ENCODE measurements around the gene VPS13D.

Gene VPS13D

DNA sequence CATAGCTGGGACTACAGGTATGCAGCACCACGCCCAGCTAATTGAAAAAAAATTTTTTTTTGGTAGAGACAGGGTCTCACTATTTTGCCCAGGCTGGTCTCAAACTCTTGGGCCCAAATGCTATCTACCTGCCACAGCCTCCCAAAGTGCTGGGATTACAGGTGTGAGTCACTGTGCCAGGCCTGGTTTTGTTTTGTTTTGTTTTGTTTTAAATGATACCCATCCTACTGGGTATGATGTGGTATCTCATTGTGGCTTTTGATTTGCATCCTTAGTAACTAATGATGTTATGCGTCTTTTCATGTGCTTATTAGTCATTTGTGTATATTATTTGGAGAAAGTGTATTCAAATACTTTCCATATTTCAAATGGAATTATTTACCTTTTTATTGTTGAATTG lies 142.3 kb downstream of the VPS13D start:
- Histone ChIP-seq H3K9me3 (ENCODE audit: control insufficient read depth, low read length) (no peaks in the 10 kb centered on the region), H3K36me3 (ENCODE audit: control insufficient read depth, insufficient read depth, low read length) (peaks cover 30% of the 10 kb centered on the region), H3K4me1 (ENCODE audit: control insufficient read depth, insufficient read depth, low read length, poor library complexity, severe bottlenecking) (no peaks in the 10 kb centered on the region), H3K4me3 (ENCODE audit: extremely low read depth, insufficient read depth, low read length, poor library complexity, severe bottlenecking) (no peak overlapping the region), H3K27ac (ENCODE audit: low read depth, low read length, severe bottlenecking) (no peak overlapping the region)
- 86% methylated on average over 1 of the region's 2 CpGs; no CpG with 5 or more reads in 1 of the 2 experiments for WGBS, 2 experiments (ENCODE audit: insufficient coverage in 2 of 2)

DNA sequence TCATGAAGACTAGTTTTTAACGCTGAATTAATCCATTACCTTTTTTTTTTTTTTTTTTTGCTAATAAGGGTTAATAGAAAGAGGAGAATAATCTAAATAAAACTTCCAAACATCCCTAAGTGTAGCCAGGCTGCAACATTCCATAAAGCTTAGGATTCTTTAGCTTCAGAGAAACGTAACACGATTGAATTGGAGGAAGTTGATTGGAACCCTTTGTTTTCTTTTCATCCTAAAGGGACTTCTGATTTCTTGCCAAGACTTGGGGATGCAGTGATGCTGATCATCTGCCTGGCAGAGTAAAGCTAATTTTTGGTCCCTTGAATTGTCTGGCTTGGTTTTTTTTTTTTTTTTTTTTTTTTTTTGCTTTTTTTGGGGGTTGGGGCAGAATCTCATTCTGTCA lies 142.9 kb downstream of the VPS13D start:
- no peak overlapping the region for H3K4me3 ChIP-seq (ENCODE audit: extremely low read depth, insufficient read depth, low read length, poor library complexity, severe bottlenecking)
- WGBS, 2 experiments (ENCODE audit: insufficient coverage in 2 of 2): 80% methylated on average over 2 of the region's 3 CpGs; no CpG with 5 or more reads in 1 of the 2 experiments
- no peak overlapping the region for H3K27ac ChIP-seq (ENCODE audit: low read depth, low read length, severe bottlenecking)
- H3K36me3 ChIP-seq (ENCODE audit: control insufficient read depth, insufficient read depth, low read length): peaks cover 26% of the 10 kb centered on the region
- no peaks in the 10 kb centered on the region for H3K9me3 ChIP-seq (ENCODE audit: control insufficient read depth, low read length)
- no peaks in the 10 kb centered on the region for H3K4me1 ChIP-seq (ENCODE audit: control insufficient read depth, insufficient read depth, low read length, poor library complexity, severe bottlenecking)

DNA sequence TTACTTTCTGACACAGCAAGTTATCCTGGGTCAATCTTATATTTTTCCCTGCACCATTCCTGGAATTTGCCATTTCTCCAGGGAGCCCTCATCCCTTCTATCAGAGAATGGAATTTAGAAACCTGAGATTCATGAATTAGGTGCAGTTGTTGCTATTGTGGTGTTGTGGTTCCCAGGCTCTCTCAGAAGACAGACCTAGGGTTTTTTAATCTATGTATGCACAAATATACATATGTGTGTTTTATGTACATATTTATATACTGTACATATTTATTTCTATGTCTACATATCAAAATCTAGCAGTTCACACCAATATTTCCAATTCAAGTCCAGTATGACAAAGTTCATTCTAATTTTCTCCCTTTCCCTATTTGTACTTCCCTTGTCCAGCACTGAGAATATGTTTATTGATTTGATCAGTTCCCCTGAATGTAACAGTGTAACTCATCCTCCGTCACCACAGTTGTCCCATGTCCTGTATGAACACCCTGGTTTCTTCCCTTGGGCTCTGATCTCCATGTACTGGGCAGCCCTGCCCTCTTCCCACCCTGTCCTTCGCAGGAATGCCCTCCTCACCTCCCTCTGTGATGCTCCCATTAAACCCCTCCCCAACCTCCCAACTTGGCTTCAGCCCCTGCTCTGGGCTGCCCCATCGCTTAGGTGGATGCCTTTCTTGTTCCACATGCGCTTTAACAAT lies 145.5 kb downstream of the VPS13D start:
- Histone ChIP-seq H3K4me1 (ENCODE audit: control insufficient read depth, insufficient read depth, low read length, poor library complexity, severe bottlenecking) (no peaks in the 10 kb centered on the region), H3K27ac (ENCODE audit: low read depth, low read length, severe bottlenecking) (no peak overlapping the region), H3K4me3 (ENCODE audit: extremely low read depth, insufficient read depth, low read length, poor library complexity, severe bottlenecking) (no peak overlapping the region), H3K9me3 (ENCODE audit: control insufficient read depth, low read length) (no peaks in the 10 kb centered on the region), H3K36me3 (ENCODE audit: control insufficient read depth, insufficient read depth, low read length) (peaks cover 27% of the 10 kb centered on the region)
- 93 to 100% methylated on average over 2 to 3 of the region's 4 CpGs for WGBS, 2 experiments (ENCODE audit: insufficient coverage in 2 of 2)

GRCh38 chr1:12376236-12377045 lies 146.6 kb downstream of the VPS13D start:
- no peak overlapping the region for H3K4me3 ChIP-seq (ENCODE audit: extremely low read depth, insufficient read depth, low read length, poor library complexity, severe bottlenecking)
- H3K9me3 ChIP-seq (ENCODE audit: control insufficient read depth, low read length): no peaks in the 10 kb centered on the region
- H3K4me1 ChIP-seq (ENCODE audit: control insufficient read depth, insufficient read depth, low read length, poor library complexity, severe bottlenecking): no peaks in the 10 kb centered on the region
- WGBS, 2 experiments (ENCODE audit: insufficient coverage in 2 of 2): 92% methylated on average over 4 of the region's 6 CpGs; no CpG with 5 or more reads in 1 of the 2 experiments
- peaks cover 30% of the 10 kb centered on the region for H3K36me3 ChIP-seq (ENCODE audit: control insufficient read depth, insufficient read depth, low read length)
- no peak overlapping the region for H3K27ac ChIP-seq (ENCODE audit: low read depth, low read length, severe bottlenecking)

DNA sequence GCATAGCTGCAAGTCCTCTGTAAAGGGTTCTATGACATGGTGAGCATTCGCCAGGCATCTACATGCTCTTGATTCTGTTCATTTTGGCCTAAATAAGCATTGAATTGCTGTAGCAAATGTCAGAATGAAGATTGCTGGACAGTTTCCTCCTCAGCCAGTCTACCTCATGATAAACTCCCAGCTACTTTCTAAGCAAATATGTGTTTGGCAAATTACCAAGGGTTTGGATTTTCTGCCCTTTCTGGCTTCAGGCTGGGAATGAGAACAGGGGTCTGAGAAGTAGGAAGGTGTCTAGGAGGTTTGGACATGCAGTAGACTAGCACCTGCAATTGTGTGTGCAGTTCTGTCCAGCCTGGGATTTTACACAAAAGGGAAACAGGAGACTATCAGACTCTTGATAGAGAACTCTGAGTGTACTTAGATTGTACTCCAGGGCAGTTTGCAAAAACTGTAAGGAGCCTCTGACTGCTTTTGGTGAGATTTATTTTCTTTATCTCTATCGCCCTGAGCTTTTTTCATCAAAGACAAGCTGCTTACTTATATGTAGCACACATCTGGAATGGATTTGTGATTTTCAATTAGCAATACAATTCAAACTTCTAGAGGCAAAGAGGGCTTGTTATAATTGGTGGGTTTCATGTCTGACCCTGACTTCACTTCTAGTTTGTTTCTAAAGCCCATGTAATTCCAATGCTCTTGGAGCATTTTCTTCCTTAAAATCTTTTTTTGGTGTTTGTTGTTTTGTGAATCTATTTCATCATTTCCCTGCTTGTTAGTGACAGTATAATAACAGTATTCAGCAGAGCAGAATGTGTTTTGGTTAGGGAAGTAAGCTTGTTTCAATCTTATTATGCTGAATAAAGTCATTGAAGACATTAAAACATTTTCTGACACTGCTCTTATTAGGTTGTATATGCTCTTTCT lies 150.8 kb downstream of the VPS13D start:
- H3K4me1 ChIP-seq (ENCODE audit: control insufficient read depth, insufficient read depth, low read length, poor library complexity, severe bottlenecking): no peaks in the 10 kb centered on the region
- H3K36me3 ChIP-seq (ENCODE audit: control insufficient read depth, insufficient read depth, low read length): peaks cover 49% of the 10 kb centered on the region
- no peak overlapping the region for H3K4me3 ChIP-seq (ENCODE audit: extremely low read depth, insufficient read depth, low read length, poor library complexity, severe bottlenecking)
- WGBS, 2 experiments (ENCODE audit: insufficient coverage in 2 of 2): 86 to 88% methylated on average over 1 of the region's 2 CpGs
- no peaks in the 10 kb centered on the region for H3K9me3 ChIP-seq (ENCODE audit: control insufficient read depth, low read length)
- H3K27ac ChIP-seq (ENCODE audit: low read depth, low read length, severe bottlenecking): no peak overlapping the region

- Histone ChIP-seq H3K4me1 (ENCODE audit: control insufficient read depth, insufficient read depth, low read length, poor library complexity, severe bottlenecking) (no peaks in the 10 kb centered on the region), H3K4me3 (ENCODE audit: extremely low read depth, insufficient read depth, low read length, poor library complexity, severe bottlenecking) (no peak overlapping the region), H3K9me3 (ENCODE audit: control insufficient read depth, low read length) (peaks cover 18% of the 10 kb centered on the region), H3K27ac (ENCODE audit: low read depth, low read length, severe bottlenecking) (no peak overlapping the region), H3K36me3 (ENCODE audit: control insufficient read depth, insufficient read depth, low read length) (peaks cover 69% of the 10 kb centered on the region)
- no CpG with 5 or more reads among the region's 1 CpG for WGBS, 2 experiments (ENCODE audit: insufficient coverage in 2 of 2)
Measured at GRCh38 chr1:12383001-12383400, 153.2 kb downstream of the VPS13D start.

DNA sequence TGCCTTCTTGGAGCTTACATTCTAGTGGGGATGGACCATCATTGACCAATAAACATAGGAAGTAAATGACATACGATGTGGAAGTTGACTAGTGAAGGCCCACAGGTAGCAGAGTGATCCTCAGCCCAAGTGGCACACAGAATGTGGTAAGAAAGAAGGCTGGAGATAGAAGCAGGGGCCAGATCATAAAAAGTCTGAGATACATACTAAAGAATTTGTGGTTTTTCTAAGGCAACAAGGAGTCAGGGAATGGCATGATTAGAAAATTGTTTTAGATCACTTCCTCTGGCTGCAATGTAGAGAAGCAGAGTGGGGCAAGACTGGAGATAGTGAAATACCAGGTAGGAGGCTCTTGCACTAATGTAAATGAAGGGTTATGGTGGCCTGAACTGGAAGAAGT lies 154.0 kb downstream of the VPS13D start:
- Histone ChIP-seq H3K4me1 (ENCODE audit: control insufficient read depth, insufficient read depth, low read length, poor library complexity, severe bottlenecking) (no peaks in the 10 kb centered on the region), H3K9me3 (ENCODE audit: control insufficient read depth, low read length) (peaks cover 18% of the 10 kb centered on the region), H3K27ac (ENCODE audit: low read depth, low read length, severe bottlenecking) (no peak overlapping the region), H3K4me3 (ENCODE audit: extremely low read depth, insufficient read depth, low read length, poor library complexity, severe bottlenecking) (no peak overlapping the region), H3K36me3 (ENCODE audit: control insufficient read depth, insufficient read depth, low read length) (peaks cover 69% of the 10 kb centered on the region)
- 91 to 100% methylated on average over 1 of the region's 1 CpG for WGBS, 2 experiments (ENCODE audit: insufficient coverage in 2 of 2)

- Histone ChIP-seq H3K9me3 (ENCODE audit: control insufficient read depth, low read length) (peaks cover 18% of the 10 kb centered on the region), H3K4me3 (ENCODE audit: extremely low read depth, insufficient read depth, low read length, poor library complexity, severe bottlenecking) (no peak overlapping the region), H3K4me1 (ENCODE audit: control insufficient read depth, insufficient read depth, low read length, poor library complexity, severe bottlenecking) (no peaks in the 10 kb centered on the region), H3K27ac (ENCODE audit: low read depth, low read length, severe bottlenecking) (no peak overlapping the region), H3K36me3 (ENCODE audit: control insufficient read depth, insufficient read depth, low read length) (peaks cover 66% of the 10 kb centered on the region)
- 93 to 100% methylated on average over 4 to 5 of the region's 8 CpGs for WGBS, 2 experiments (ENCODE audit: insufficient coverage in 2 of 2)
Measured at GRCh38 chr1:12384836-12385456, 155.1 kb downstream of the VPS13D start.

GRCh38 chr1:12386130-12386529 lies 156.3 kb downstream of the VPS13D start:
- Histone ChIP-seq H3K9me3 (ENCODE audit: control insufficient read depth, low read length) (peaks cover 18% of the 10 kb centered on the region), H3K4me1 (ENCODE audit: control insufficient read depth, insufficient read depth, low read length, poor library complexity, severe bottlenecking) (no peaks in the 10 kb centered on the region), H3K27ac (ENCODE audit: low read depth, low read length, severe bottlenecking) (no peak overlapping the region), H3K4me3 (ENCODE audit: extremely low read depth, insufficient read depth, low read length, poor library complexity, severe bottlenecking) (no peak overlapping the region), H3K36me3 (ENCODE audit: control insufficient read depth, insufficient read depth, low read length) (peaks cover 62% of the 10 kb centered on the region)
- WGBS, 2 experiments (ENCODE audit: insufficient coverage in 2 of 2): no CpG with 5 or more reads among the region's 1 CpG

DNA sequence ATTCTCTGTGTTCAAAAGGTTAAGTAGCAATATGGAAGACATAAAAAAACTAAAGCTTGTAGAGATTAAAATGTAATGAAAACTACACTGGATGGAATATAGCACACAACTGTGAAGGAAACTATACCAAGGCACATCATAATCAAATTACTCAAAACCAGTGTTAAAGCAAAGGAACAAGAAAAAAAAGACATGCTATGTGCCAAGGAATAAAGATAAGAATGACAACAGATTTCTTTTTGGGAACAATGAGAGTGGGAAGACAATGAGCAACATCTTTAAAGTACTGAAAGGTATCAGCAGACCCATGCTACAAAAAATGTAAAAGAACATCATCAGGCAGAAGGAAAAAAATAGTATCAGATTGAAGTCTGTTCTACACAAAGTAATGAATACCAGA lies 157.8 kb downstream of the VPS13D start:
- Histone ChIP-seq H3K4me1 (ENCODE audit: control insufficient read depth, insufficient read depth, low read length, poor library complexity, severe bottlenecking) (no peaks in the 10 kb centered on the region), H3K27ac (ENCODE audit: low read depth, low read length, severe bottlenecking) (no peak overlapping the region), H3K4me3 (ENCODE audit: extremely low read depth, insufficient read depth, low read length, poor library complexity, severe bottlenecking) (no peak overlapping the region), H3K9me3 (ENCODE audit: control insufficient read depth, low read length) (peaks cover 18% of the 10 kb centered on the region), H3K36me3 (ENCODE audit: control insufficient read depth, insufficient read depth, low read length) (peaks cover 62% of the 10 kb centered on the region)
